ENCODE measurements around the gene RFTN1. TPM values are rescaled to one million over a fixed set of nuclear protein-coding genes. Genes with fewer than 3 reads are reported as not detected.

Gene RFTN1
- total RNA-seq, 4 donors from 2014 or later, result 32.0 to 187 (median 47.6) TPM

DNA sequence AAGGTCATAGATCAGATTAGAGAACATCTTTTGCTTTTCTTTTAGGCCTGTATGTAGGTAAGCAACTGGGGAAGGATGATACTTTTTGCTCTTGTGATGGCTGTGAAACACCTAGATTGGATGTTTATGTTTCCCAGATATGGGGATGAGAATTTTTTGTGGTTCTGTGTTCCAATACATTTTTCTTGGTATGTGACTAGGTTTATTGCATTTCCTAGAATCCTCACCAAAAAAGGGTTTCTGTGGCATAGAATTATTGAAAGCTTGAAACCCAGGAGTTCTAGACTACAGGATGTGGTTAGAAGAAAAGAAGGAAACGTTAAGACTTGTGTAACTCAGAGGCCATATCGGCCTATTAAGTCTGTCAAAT, 222.7 kb downstream of the RFTN1 start:
- Histone ChIP-seq H3K27me3 (no peaks in the 10 kb centered on the region), H3K9me3 (no peaks in the 10 kb centered on the region), H3K4me3 (no peak overlapping the region), H3K27ac (peak overlapping the region in 1 of 2 donors; percentile 13), H3K36me3 (no peaks in the 10 kb centered on the region), H3K4me1 (no peaks in the 10 kb centered on the region)
- no peak for TF ChIP-seq POLR2A (IDR thresholded peaks at IDR 0.05)
- TF ChIP-seq, protein P1, sequence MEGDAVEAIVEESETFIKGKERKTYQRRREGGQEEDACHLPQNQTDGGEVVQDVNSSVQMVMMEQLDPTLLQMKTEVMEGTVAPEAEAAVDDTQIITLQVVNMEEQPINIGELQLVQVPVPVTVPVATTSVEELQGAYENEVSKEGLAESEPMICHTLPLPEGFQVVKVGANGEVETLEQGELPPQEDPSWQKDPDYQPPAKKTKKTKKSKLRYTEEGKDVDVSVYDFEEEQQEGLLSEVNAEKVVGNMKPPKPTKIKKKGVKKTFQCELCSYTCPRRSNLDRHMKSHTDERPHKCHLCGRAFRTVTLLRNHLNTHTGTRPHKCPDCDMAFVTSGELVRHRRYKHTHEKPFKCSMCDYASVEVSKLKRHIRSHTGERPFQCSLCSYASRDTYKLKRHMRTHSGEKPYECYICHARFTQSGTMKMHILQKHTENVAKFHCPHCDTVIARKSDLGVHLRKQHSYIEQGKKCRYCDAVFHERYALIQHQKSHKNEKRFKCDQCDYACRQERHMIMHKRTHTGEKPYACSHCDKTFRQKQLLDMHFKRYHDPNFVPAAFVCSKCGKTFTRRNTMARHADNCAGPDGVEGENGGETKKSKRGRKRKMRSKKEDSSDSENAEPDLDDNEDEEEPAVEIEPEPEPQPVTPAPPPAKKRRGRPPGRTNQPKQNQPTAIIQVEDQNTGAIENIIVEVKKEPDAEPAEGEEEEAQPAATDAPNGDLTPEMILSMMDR (IDR thresholded peaks at IDR 0.05), result no peak
- intact Hi-C loops (cut with DNase I; ENCODE audit: low total_unique reads), result loop anchor here (10.0 kb wide), 2 partner anchors 224 to 254 kb away; partner anchors contain the start of gene RFTN1
- no peak for DNase-seq

DNA sequence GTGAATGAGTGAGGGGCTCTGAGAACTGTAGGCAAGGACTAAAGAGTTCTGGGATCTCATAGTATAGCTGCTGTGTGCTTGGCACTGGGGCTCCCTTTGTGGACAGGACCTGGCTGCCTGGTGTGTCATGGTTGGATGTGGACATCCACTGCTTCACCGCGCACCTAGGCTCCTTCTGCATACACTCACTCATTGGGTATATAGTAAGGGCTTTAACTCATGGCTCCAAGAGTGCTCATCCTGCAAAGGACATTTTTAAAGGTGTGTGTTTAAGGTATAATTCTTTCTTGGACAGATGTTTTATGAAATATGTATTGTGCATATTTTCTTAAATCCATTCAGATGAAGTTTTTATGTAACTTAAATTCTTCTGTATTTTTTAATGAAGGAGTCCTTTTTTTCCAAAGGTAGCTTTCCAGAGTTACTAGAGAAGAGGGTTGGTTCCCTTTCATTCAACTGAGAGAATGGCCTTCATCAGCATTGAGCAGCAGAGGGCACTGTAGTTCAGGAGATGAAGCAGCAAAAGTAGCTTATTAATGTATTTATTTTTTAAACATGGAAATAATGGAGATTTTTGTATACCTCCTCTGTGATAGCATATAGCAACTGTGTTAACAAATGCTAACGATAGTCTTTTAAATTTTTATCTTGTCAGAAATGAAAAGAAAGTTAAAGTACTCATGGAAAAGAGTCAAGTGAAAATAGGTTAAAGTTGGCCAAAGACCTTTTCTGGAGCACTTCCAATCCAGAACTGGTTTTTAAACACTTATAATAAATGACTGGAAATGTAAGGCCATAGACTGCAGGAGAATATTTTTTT, 223.3 kb downstream of the RFTN1 start:
- H3K9me3 ChIP-seq, result no peaks in the 10 kb centered on the region
- H3K36me3 ChIP-seq, result no peaks in the 10 kb centered on the region
- peak; percentile 45 to 67 for DNase-seq
- no peak overlapping the region for H3K4me3 ChIP-seq
- no peaks in the 10 kb centered on the region for H3K27me3 ChIP-seq
- TF ChIP-seq POLR2A (IDR thresholded peaks at IDR 0.05), result no peak
- TF ChIP-seq, protein P1 (IDR thresholded peaks at IDR 0.05), result peak; percentile 79 to 88 (median 82)
- intact Hi-C loops (cut with DNase I; ENCODE audit: low total_unique reads), result loop anchor here (10.0 kb wide), 2 partner anchors 225 to 255 kb away; partner anchors contain the start of gene RFTN1
- peak overlapping the region in 1 of 2 donors; percentile 13 for H3K27ac ChIP-seq
- no peaks in the 10 kb centered on the region for H3K4me1 ChIP-seq

DNA sequence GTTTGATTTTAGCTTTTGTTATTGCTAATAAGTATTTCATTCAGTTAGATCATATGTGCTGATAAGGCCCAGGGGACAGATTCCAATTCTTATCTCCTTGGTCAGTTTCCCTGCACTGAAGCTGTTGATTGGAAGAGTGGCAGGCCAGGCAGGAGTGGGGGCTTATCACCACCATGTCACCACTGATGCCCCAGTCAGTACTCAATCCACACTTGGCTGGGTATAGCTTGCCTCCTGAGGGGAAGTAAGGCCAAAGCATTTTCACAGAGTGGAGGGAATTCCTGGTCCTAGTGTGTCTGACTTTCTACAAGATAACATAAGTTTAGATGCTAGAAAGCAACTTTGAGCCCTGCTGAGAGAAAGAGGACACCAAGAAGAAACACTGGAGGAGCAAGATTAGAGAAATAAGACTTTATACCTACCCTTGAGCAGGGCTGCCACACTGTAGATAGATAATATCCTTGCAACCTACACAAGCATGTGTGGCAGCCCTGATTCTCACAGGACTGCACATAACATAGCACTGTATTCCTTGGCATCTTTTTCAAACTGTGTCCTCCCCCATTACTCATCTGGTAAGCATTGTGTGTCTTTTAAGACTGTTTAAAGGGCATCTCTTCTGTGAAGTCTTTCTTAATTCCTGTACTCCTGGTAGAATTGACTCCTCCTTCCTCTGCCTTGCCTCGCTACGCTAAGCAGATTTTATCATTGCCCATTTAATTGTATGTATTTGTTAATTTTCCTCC, 224.2 kb downstream of the RFTN1 start:
- H3K36me3 ChIP-seq, result no peaks in the 10 kb centered on the region
- no peak overlapping the region for H3K27ac ChIP-seq
- intact Hi-C loops (cut with DNase I; ENCODE audit: low total_unique reads), result no loop called here
- no peak for DNase-seq
- H3K4me3 ChIP-seq, result no peak overlapping the region
- TF ChIP-seq, protein P1 (IDR thresholded peaks at IDR 0.05), result no peak
- TF ChIP-seq POLR2A (IDR thresholded peaks at IDR 0.05), result no peak
- no peaks in the 10 kb centered on the region for H3K9me3 ChIP-seq
- no peaks in the 10 kb centered on the region for H3K27me3 ChIP-seq
- H3K4me1 ChIP-seq, result no peaks in the 10 kb centered on the region

DNA sequence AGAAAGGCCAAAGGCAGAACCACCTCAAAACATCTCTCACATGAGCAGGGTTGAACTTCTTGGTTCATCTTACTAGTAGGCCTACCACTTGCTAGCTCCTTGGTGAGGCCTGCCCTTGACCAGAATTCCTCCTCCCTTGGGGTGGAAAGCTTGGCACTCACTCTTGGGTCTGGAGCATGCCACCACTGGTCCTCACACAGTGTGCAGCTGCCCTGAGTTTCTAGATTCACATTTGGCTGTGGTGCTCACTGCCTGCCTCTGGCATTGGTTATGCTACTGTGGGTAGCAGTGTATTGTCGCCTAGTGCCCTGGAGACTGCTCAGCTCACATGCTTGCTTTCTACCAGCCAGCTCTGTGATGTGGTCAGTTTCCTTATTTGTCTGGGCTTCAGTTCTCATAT, 224.8 kb downstream of the RFTN1 start:
- intact Hi-C loops (cut with DNase I; ENCODE audit: low total_unique reads), result no loop called here
- no peak for TF ChIP-seq POLR2A (IDR thresholded peaks at IDR 0.05)
- DNase-seq, result no peak
- no peaks in the 10 kb centered on the region for H3K36me3 ChIP-seq
- no peaks in the 10 kb centered on the region for H3K9me3 ChIP-seq
- H3K4me1 ChIP-seq, result no peaks in the 10 kb centered on the region
- no peak overlapping the region for H3K4me3 ChIP-seq
- H3K27ac ChIP-seq, result no peak overlapping the region
- H3K27me3 ChIP-seq, result no peaks in the 10 kb centered on the region

DNA sequence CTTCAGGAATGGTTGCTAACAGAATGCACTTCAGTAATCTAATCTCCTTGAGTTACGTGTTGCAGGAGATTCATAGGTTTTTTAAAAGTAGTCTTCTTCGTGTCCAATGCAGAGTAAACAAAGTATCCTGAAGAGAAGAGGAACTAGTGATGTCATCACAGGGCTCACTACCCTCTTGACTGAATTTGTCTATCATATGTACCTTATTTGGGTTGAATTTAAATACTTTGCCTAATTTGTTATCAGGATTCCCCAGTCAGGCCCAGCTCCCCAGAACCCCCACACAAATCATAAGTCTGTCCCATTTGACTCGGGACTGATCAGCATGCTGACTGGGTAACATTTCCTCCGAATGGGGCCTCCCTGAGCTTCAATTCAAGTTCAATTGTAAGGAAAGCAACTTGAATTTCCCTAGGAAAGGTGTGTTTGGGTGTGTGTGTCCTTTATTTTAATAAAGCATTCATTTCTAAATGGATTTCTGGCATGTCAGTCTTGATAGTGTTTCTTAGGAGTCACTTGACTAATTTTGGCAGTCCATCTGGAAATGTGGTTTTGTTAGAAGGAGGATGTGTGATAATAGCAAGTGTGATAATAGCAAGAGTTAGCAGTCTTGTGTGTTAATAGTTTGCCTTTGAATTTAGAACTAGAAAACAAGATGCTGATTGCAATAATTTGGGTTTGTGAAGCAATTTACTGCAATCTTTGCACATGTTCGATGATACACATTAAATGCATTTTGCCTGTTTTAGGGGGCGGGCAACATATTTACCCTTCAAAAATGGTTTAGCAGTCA, 226.6 kb downstream of the RFTN1 start:
- H3K27me3 ChIP-seq, result no peaks in the 10 kb centered on the region
- H3K4me3 ChIP-seq, result no peak overlapping the region
- no peaks in the 10 kb centered on the region for H3K36me3 ChIP-seq
- H3K9me3 ChIP-seq, result no peaks in the 10 kb centered on the region
- DNase-seq, result no peak
- H3K27ac ChIP-seq, result peak overlapping the region in 1 of 2 donors; percentile 19
- intact Hi-C loops (cut with DNase I; ENCODE audit: low total_unique reads), result no loop called here
- TF ChIP-seq POLR2A (IDR thresholded peaks at IDR 0.05), result no peak
- TF ChIP-seq, protein P1 (IDR thresholded peaks at IDR 0.05), result no peak
- no peaks in the 10 kb centered on the region for H3K4me1 ChIP-seq

Measured in uterus (tissue), 4 donors.